GM21367 (cell line): Measurements from ENCODE around the gene WASF3.
"Not testable (repeated sequence)": the region's sequence is repeated elsewhere in the genome, so short reads cannot be mapped to it uniquely, and the experiment has no call there.

Experiments
- ATAC-seq: cut with Tn5 transposase; IDR thresholded peaks from one replicate; pipeline ENCODE4 v1.9.1; 2021; ENCODE audit not compliant: unreplicated experiment

The WASF3 gene

GRCh38 chr13:26626271-26626670 is 68.8 kb downstream of the WASF3 start:
- ATAC-seq = no peak

GRCh38 chr13:26628706-26629105 is 71.2 kb downstream of the WASF3 start:
- no peak for ATAC-seq

- ATAC-seq = no peak
Measured at GRCh38 chr13:26629260-26629825, 71.9 kb downstream of the WASF3 start.

GRCh38 chr13:26635634-26636033 is 78.2 kb downstream of the WASF3 start:
- ATAC-seq = not testable (repeated sequence)

GRCh38 chr13:26636073-26636472 is 78.6 kb downstream of the WASF3 start:
- not testable (repeated sequence) for ATAC-seq

GRCh38 chr13:26646603-26647002 is 89.1 kb downstream of the WASF3 start:
- ATAC-seq = no peak

GRCh38 chr13:26651234-26651633 is 93.8 kb downstream of the WASF3 start:
- ATAC-seq = no peak

- ATAC-seq = no peak
Measured at GRCh38 chr13:26653310-26653709, 95.8 kb downstream of the WASF3 start.

- no peak for ATAC-seq
Measured at GRCh38 chr13:26653842-26654241, 96.4 kb downstream of the WASF3 start.

GRCh38 chr13:26656919-26657318 is 99.4 kb downstream of the WASF3 start:
- ATAC-seq = no peak

GRCh38 chr13:26658448-26659385 is 101.2 kb downstream of the WASF3 start:
- ATAC-seq = no peak

GRCh38 chr13:26660185-26660584 is 102.7 kb downstream of the WASF3 start:
- ATAC-seq = no peak

- no peak for ATAC-seq
Measured at GRCh38 chr13:26660766-26661165, 103.3 kb downstream of the WASF3 start.

- ATAC-seq = no peak
Measured at GRCh38 chr13:26663791-26664190, 106.3 kb downstream of the WASF3 start.

GRCh38 chr13:26664286-26664685 is 106.8 kb downstream of the WASF3 start:
- no peak for ATAC-seq

GRCh38 chr13:26664876-26665275 is 107.4 kb downstream of the WASF3 start:
- no peak for ATAC-seq

GRCh38 chr13:26668357-26669146 is 111.1 kb downstream of the WASF3 start:
- no peak for ATAC-seq

GRCh38 chr13:26673890-26674289 is 116.4 kb downstream of the WASF3 start:
- no peak for ATAC-seq

GRCh38 chr13:26677156-26677555 is 119.7 kb downstream of the WASF3 start:
- no peak for ATAC-seq

- no peak for ATAC-seq
Measured at GRCh38 chr13:26678330-26678729, 120.8 kb downstream of the WASF3 start.

- ATAC-seq = no peak
Measured at GRCh38 chr13:26678796-26679195, 121.3 kb downstream of the WASF3 start.
